Neutrophil (primary cell): ENCODE results near the gene AGL.
A peak's percentile ranks its signal among the peaks of the same experiment; 100 is the strongest.
"Not testable (repeated sequence)": the region's sequence is repeated elsewhere in the genome, so short reads cannot be mapped to it uniquely, and the experiment has no call there.

Source experiments
- H3K27ac ChIP-seq: fragments of 200-600 bp; sonication (generic); 2 replicates; pipeline ENCODE4 v1.5.1; 2016; ENCODE audit warnings: mild to moderate bottlenecking, moderate library complexity
- H3K27me3 ChIP-seq: fragments of 200-600 bp; sonication (generic); 2 replicates; pipeline ENCODE4 v1.6.0; 2016; ENCODE audit warnings: mild to moderate bottlenecking
- H3K36me3 ChIP-seq: fragments of 200-600 bp; sonication (generic); 2 replicates; pipeline ENCODE4 v1.5.1; 2017
- H3K4me1 ChIP-seq, 2 experiments: fragments of 200-600 bp in 1 of 2; sonication (generic) in 1 of 2; 1 replicate in 1 of 2; 2 replicates in 1 of 2; pipeline versions ENCODE4 v1.5.1 to v1.6.1; 2013 to 2016; ENCODE audit warnings: low read depth in 1 of 2, low read length in 1 of 2, mild to moderate bottlenecking in 1 of 2, moderate library complexity in 1 of 2; ENCODE audit not compliant: control insufficient read depth in 1 of 2, insufficient read depth in 1 of 2
- H3K4me3 ChIP-seq, 2 experiments: fragments of 200-600 bp in 1 of 2; sonication (generic) in 1 of 2; 1 replicate in 1 of 2; 2 replicates in 1 of 2; pipeline ENCODE4 v1.5.1; 2013 to 2016; ENCODE audit warnings: low read depth in 1 of 2, low read length in 1 of 2, mild to moderate bottlenecking in 1 of 2, moderate library complexity in 1 of 2
- H3K9me3 ChIP-seq: fragments of 200-600 bp; sonication (generic); 2 replicates; pipeline ENCODE4 v1.5.1; 2016
- CTCF ChIP-seq: fragments of 200-600 bp; sonication (generic); IDR thresholded peaks from 2 replicates; pipeline ENCODE4 v1.5.1; 2016; ENCODE audit warnings: antibody characterized with exemption

AGL gene

GRCh38 chr1:99843760-99844159, 6.4 kb upstream of the AGL start:
- H3K9me3 ChIP-seq: no peaks in the 10 kb centered on the region
- H3K4me1 ChIP-seq: no peaks in the 10 kb centered on the region
- no peak for TF ChIP-seq CTCF
- H3K36me3 ChIP-seq: no peaks in the 10 kb centered on the region
- H3K4me3 ChIP-seq: no peak overlapping the region
- no peak overlapping the region for H3K27ac ChIP-seq
- H3K27me3 ChIP-seq: no peaks in the 10 kb centered on the region

DNA sequence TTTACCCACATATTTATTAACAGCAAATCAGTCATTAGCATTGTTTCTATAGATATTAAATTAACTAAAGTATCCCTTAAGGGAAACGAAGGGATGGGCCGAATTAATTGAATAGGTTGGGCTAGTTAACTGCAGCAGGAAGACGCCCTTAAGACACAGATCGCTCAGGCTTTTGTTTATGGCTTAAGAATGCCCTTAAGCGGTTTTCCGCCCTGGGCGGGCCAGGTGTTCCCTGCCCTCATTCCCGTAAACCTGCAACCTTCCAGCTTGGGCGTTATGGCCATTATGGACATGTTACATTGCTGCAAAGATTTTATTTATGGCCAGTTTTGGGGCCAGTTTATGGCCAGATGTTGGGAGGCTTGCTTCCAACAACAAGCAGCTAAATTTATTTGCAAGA, 5.0 kb upstream of the AGL start:
- not testable (repeated sequence) for H3K9me3 ChIP-seq, H3K4me3 ChIP-seq, H3K27me3 ChIP-seq, H3K27ac ChIP-seq, H3K36me3 ChIP-seq
- peaks cover 8 to 10% of the 10 kb centered on the region in 2 experiments for H3K4me1 ChIP-seq

- TF ChIP-seq CTCF: no peak
- Histone ChIP-seq H3K36me3 (peaks cover 6% of the 10 kb centered on the region), H3K9me3 (no peaks in the 10 kb centered on the region), H3K4me1 (peaks cover 14 to 27% of the 10 kb centered on the region in 2 experiments), H3K27me3 (no peaks in the 10 kb centered on the region), H3K27ac (peak overlapping the region; percentile 84), H3K4me3 (peak overlapping the region; percentile 69 to 73)
Measured at GRCh38 chr1:99849413-99849743, 783 bp upstream of the AGL start.

DNA sequence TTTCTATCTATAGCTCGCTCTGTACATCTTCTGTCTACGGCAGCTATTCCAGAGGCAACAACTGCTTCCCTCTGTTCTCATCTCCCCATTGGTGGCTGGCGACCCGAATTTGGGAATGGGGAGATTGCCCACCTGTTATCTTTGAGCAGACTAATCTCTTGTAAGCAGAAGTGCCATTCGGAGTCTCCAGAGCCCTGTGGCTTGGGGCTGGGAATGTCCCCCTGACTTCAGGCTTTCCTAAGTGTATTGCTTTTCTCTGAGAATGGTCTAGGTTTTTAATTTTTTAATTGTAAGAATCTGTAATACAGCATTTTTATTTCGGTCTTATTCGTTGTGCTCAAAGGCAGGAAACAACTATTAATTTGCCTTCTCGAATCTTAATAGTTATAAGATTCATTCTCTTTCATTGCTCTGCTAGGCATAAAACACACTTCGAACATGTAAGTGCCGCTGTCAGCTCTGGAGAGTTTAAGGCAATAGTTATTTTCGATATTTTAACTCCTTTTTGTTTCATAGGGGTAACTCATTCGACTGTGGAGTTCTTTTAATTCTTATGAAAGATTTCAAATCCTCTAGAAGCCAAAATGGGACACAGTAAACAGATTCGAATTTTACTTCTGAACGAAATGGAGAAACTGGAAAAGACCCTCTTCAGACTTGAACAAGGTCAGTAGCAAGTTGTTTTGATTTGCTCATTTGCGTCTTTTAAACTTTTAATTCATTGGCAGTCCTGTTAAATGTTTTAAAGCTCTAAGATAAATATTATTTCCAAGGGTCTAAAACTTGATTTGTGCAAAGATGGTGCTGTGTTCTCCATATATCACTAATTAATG, 514 bp downstream of the AGL start:
- no peaks in the 10 kb centered on the region for H3K27me3 ChIP-seq
- H3K4me1 ChIP-seq: peaks cover 14 to 27% of the 10 kb centered on the region in 2 experiments
- no peak for TF ChIP-seq CTCF
- H3K9me3 ChIP-seq: no peaks in the 10 kb centered on the region
- peaks cover 6% of the 10 kb centered on the region for H3K36me3 ChIP-seq
- peak overlapping the region; percentile 69 to 73 for H3K4me3 ChIP-seq
- peak overlapping the region; percentile 84 for H3K27ac ChIP-seq

GRCh38 chr1:99851850-99852454, 1.8 kb downstream of the AGL start:
- Histone ChIP-seq H3K27ac (no peak overlapping the region), H3K4me3 (no peak overlapping the region)

More at GRCh38 chr1:99851850-99852454, 1.8 kb downstream of the AGL start:
- H3K9me3 ChIP-seq: no peaks in the 10 kb centered on the region
- no peak for TF ChIP-seq CTCF
- peaks cover 14 to 27% of the 10 kb centered on the region in 2 experiments for H3K4me1 ChIP-seq
- no peaks in the 10 kb centered on the region for H3K27me3 ChIP-seq
- peaks cover 11% of the 10 kb centered on the region for H3K36me3 ChIP-seq
